ENCODE data around the gene SLC2A5.
"Not testable (repeated sequence)": the region's sequence is repeated elsewhere in the genome, so short reads cannot be mapped to it uniquely, and the experiment has no call there.

The SLC2A5 gene

GRCh38 chr1:9031484-9032259 is 37.8 kb downstream of the SLC2A5 start:
- no peak for DNase-seq

- not testable (repeated sequence) for DNase-seq
Measured at GRCh38 chr1:9031077-9031476, 38.4 kb downstream of the SLC2A5 start.

GRCh38 chr1:9028921-9029705 is 40.3 kb downstream of the SLC2A5 start:
- no peak for DNase-seq

- DNase-seq: no peak
Measured at GRCh38 chr1:9027307-9027706, 42.1 kb downstream of the SLC2A5 start.

- no peak for DNase-seq
Measured at GRCh38 chr1:9025449-9025848, 44.0 kb downstream of the SLC2A5 start.

- DNase-seq: no peak
Measured at GRCh38 chr1:9024837-9025236, 44.6 kb downstream of the SLC2A5 start.

GRCh38 chr1:9022773-9023172 is 46.7 kb downstream of the SLC2A5 start:
- no peak for DNase-seq

GRCh38 chr1:9022026-9022738 is 47.3 kb downstream of the SLC2A5 start:
- not testable (repeated sequence) for DNase-seq

GRCh38 chr1:9020305-9020704 is 49.1 kb downstream of the SLC2A5 start:
- no peak for DNase-seq

- no peak for DNase-seq
Measured at GRCh38 chr1:9019896-9020295, 49.5 kb downstream of the SLC2A5 start.

GRCh38 chr1:9018333-9018732 is 51.1 kb downstream of the SLC2A5 start:
- DNase-seq: no peak

- no peak for DNase-seq
Measured at GRCh38 chr1:9016455-9016854, 53.0 kb downstream of the SLC2A5 start.

GRCh38 chr1:9014475-9015375 is 54.7 kb downstream of the SLC2A5 start:
- DNase-seq: no peak

GRCh38 chr1:9013819-9014218 is 55.6 kb downstream of the SLC2A5 start:
- no peak for DNase-seq

- DNase-seq: no peak
Measured at GRCh38 chr1:9010781-9011323, 58.6 kb downstream of the SLC2A5 start.

- DNase-seq: peak; percentile 43 to 54
Measured at GRCh38 chr1:9009438-9010370, 59.7 kb downstream of the SLC2A5 start.

- DNase-seq: no peak
Measured at GRCh38 chr1:9008236-9008635, 61.2 kb downstream of the SLC2A5 start.

GRCh38 chr1:9006956-9007615 is 62.3 kb downstream of the SLC2A5 start:
- no peak for DNase-seq

- DNase-seq: no peak
Measured at GRCh38 chr1:9005395-9005708, 64.1 kb downstream of the SLC2A5 start.

- DNase-seq: peak; percentile 90 to 92
Measured at GRCh38 chr1:9004700-9005394, 64.6 kb downstream of the SLC2A5 start.
